GM19239 (cell line): ENCODE data around the gene TUBGCP2.

Experiments used
- DNase-seq: peaks from one replicate; pipeline ENCODE4 v3.0.0; 2011; ENCODE audit warnings: low spot score; ENCODE audit not compliant: insufficient read length
- FAIRE-seq: peaks from 2 replicates; lab custom pipeline; 2011; peaks lifted over from hg19 to GRCh38; lab: Jason Lieb, UNC

The TUBGCP2 gene

GRCh38 chr10:133281628-133282372 is 26.9 kb downstream of the TUBGCP2 start:
- no peak for DNase-seq

GRCh38 chr10:133281084-133281483 is 27.6 kb downstream of the TUBGCP2 start:
- FAIRE-seq: no peak
- no peak for DNase-seq

More at GRCh38 chr10:133281628-133282372, 26.9 kb downstream of the TUBGCP2 start:
- no peak for FAIRE-seq

- FAIRE-seq: no peak
These were observed 28.1 kb downstream of the TUBGCP2 start for GRCh38 chr10:133280391-133281059.

GRCh38 chr10:133279326-133280226 is 29.1 kb downstream of the TUBGCP2 start:
- no peak for FAIRE-seq
- no peak for DNase-seq

More at GRCh38 chr10:133280391-133281059, 28.1 kb downstream of the TUBGCP2 start:
- DNase-seq: no peak

GRCh38 chr10:133278577-133279265 is 30.0 kb downstream of the TUBGCP2 start:
- FAIRE-seq (peak; percentile 28), DNase-seq (peak; percentile 86)

- no peak for DNase-seq
- peak; percentile 8 for FAIRE-seq
These were observed 30.6 kb downstream of the TUBGCP2 start for GRCh38 chr10:133277993-133278576.

GRCh38 chr10:133277277-133277992 is 31.2 kb downstream of the TUBGCP2 start:
- no peak for DNase-seq

GRCh38 chr10:133276435-133277201 is 32.1 kb downstream of the TUBGCP2 start, which contains the start of gene ADAM8:
TSS of gene ADAM8 (minus strand) at chr10:133276868. CDS start at chr10:133276817, 51 bp downstream.
- peak; percentile 72 for FAIRE-seq
- DNase-seq: peak; percentile 92

More at GRCh38 chr10:133277277-133277992, 31.2 kb downstream of the TUBGCP2 start:
- FAIRE-seq: no peak

GRCh38 chr10:133276100-133276434 is 32.6 kb downstream of the TUBGCP2 start:
- FAIRE-seq (no peak), DNase-seq (no peak)

- DNase-seq: peak; percentile 87
- FAIRE-seq: peak; percentile 92
These were observed 33.0 kb downstream of the TUBGCP2 start for GRCh38 chr10:133275684-133276092.

GRCh38 chr10:133274751-133275683 is 33.7 kb downstream of the TUBGCP2 start:
- peak; percentile 82 for FAIRE-seq
- peak; percentile 85 for DNase-seq

GRCh38 chr10:133273534-133274143 is 35.0 kb downstream of the TUBGCP2 start:
- FAIRE-seq: no peak
- DNase-seq: no peak

- FAIRE-seq: no peak
These were observed 35.7 kb downstream of the TUBGCP2 start for GRCh38 chr10:133272964-133273420.

GRCh38 chr10:133272301-133272963 is 36.2 kb downstream of the TUBGCP2 start:
- DNase-seq (no peak), FAIRE-seq (no peak)

More at GRCh38 chr10:133272964-133273420, 35.7 kb downstream of the TUBGCP2 start:
- DNase-seq: no peak

GRCh38 chr10:133271521-133272300 is 37.0 kb downstream of the TUBGCP2 start:
- FAIRE-seq (no peak), DNase-seq (no peak)
